PC-3 (cell line): ENCODE measurements around the gene SRPK3.

ENCODE experiments used
- EZH2 ChIP-seq: fragments of 300-600 bp; sonication (generic); IDR thresholded peaks from one replicate; pipeline ENCODE4 v1.6.1; 2017; ENCODE audit warnings: antibody characterized with exemption, mild to moderate bottlenecking, low read length; ENCODE audit not compliant: unreplicated experiment
- EZH2phosphoT487 ChIP-seq: fragments of 300-600 bp; sonication (generic); IDR thresholded peaks from 2 replicates; pipeline ENCODE4 v1.6.1; 2018; ENCODE audit warnings: mild to moderate bottlenecking, antibody characterized with exemption, low read length, borderline replicate concordance
- TF ChIP-seq, protein P1 (sequence below): fragments of 300-600 bp; sonication (generic); conservative IDR thresholded peaks from 2 replicates; pipeline ENCODE4 v1.5.1; 2017; ENCODE audit warnings: antibody characterized with exemption, low read depth, mild to moderate bottlenecking, low read length

DNA sequence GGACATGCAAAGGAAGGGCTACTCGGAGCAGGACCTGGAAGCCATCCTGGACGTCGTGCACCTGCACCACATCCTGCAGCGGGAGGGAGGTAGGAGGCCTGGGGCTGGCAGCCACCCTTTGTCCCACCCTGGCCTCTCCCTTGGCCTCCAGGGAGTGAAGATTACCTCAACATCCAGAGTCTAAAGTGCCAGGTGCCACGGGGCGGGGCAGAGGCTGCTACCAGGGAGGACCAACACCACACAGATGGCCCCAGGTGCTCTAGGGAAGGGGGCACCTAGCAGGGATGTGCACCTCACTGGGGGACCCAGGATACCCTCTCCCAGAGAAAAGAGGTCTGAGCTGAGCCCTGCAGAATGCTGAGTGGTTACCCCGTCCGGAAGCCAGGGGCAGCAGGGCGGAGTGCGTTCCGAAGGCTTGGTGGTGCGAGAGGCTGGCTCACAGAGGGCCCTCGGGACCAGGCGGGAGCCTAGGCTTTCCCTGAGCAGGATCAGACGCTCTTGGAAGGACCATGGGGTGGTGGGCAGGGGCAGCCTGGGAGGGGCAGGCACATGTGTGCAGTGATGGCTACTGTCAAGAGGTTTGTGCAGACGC, 40.1 kb upstream of the SRPK3 start:
- TF ChIP-seq, protein P1, sequence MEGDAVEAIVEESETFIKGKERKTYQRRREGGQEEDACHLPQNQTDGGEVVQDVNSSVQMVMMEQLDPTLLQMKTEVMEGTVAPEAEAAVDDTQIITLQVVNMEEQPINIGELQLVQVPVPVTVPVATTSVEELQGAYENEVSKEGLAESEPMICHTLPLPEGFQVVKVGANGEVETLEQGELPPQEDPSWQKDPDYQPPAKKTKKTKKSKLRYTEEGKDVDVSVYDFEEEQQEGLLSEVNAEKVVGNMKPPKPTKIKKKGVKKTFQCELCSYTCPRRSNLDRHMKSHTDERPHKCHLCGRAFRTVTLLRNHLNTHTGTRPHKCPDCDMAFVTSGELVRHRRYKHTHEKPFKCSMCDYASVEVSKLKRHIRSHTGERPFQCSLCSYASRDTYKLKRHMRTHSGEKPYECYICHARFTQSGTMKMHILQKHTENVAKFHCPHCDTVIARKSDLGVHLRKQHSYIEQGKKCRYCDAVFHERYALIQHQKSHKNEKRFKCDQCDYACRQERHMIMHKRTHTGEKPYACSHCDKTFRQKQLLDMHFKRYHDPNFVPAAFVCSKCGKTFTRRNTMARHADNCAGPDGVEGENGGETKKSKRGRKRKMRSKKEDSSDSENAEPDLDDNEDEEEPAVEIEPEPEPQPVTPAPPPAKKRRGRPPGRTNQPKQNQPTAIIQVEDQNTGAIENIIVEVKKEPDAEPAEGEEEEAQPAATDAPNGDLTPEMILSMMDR = no peak
- TF ChIP-seq EZH2 (no peak), EZH2phosphoT487 (no peak)
